H1 (cell line): ENCODE measurements around the gene ZBTB20. TPM values are rescaled to one million over a fixed set of nuclear protein-coding genes. Genes with fewer than 3 reads are reported as not detected.

Experiments
- CTCF ChIA-PET: fragments of 300-600 bp; sonication (Branson Sonifier 250); formaldehyde crosslinking; loops from one replicate; lab custom pipeline; 2021; ENCODE audit not compliant: partially characterized antibody; lab: Charles Lee
- POLR2A ChIA-PET: fragments of 300-600 bp; sonication (Branson Sonifier 250); formaldehyde crosslinking; loops from one replicate; lab custom pipeline; 2021; ENCODE audit warnings: inconsistent platforms; ENCODE audit not compliant: partially characterized antibody; lab: Charles Lee
- DNase-seq, 2 experiments: peaks; one replicate each; pipeline versions ENCODE4 v3.0.0 to v3.0.0-alpha.2; 2010 to 2022; ENCODE audit warnings: low spot score in 2 of 2, low read depth in 1 of 2, mixed read lengths in 1 of 2
- FAIRE-seq: peaks from 2 replicates; lab custom pipeline; 2011; peaks lifted over from hg19 to GRCh38; lab: Jason Lieb, UNC
- H2AFZ ChIP-seq: 2 replicates; pipeline ENCODE4 v1.8.1; 2012; ENCODE audit warnings: low read length, inconsistent platforms
- H2AK5ac ChIP-seq: 2 replicates; pipeline ENCODE4 v1.6.1; 2013; ENCODE audit warnings: low read depth, low read length
- H2BK120ac ChIP-seq: replicated peaks from 2 replicates; pipeline ENCODE3; 2013; ENCODE audit warnings: low read depth, low read length, inconsistent platforms
- H2BK12ac ChIP-seq: 2 replicates; pipeline ENCODE4 v1.6.1; 2013; ENCODE audit warnings: low read depth, low read length
- H2BK15ac ChIP-seq: 2 replicates; pipeline ENCODE4 v1.6.1; 2013; ENCODE audit warnings: low read length
- H2BK20ac ChIP-seq: 2 replicates; pipeline ENCODE4 v1.6.1; 2013; ENCODE audit warnings: low read length
- H2BK5ac ChIP-seq: 2 replicates; pipeline ENCODE4 v1.6.1; 2013; ENCODE audit warnings: low read depth, low read length
- H3K14ac ChIP-seq: 2 replicates; pipeline ENCODE4 v1.6.1; 2013; ENCODE audit warnings: inconsistent platforms; ENCODE audit not compliant: insufficient read length
- H3K18ac ChIP-seq: 2 replicates; pipeline ENCODE4 v1.6.1; 2013; ENCODE audit warnings: low read length; ENCODE audit errors: extremely low read depth
- H3K23ac ChIP-seq: 2 replicates; pipeline ENCODE4 v1.6.1; 2013; ENCODE audit warnings: inconsistent platforms; ENCODE audit not compliant: insufficient read length
- H3K23me2 ChIP-seq: 2 replicates; pipeline ENCODE4 v1.6.1; 2013; ENCODE audit warnings: low read depth, low read length
- H3K27ac ChIP-seq: 2 replicates; pipeline ENCODE4 v1.6.1; 2011; ENCODE audit warnings: low read depth, low read length, inconsistent platforms
- H3K27me3 ChIP-seq, 4 experiments: replicated peaks in 1 of 4; 1 replicate in 1 of 4; 2 replicates in 3 of 4; pipeline versions ENCODE4 v1.6.1 to v1.8.1; 2011 to 2013; ENCODE audit warnings: low read length in 3 of 4, mild to moderate bottlenecking in 3 of 4, inconsistent platforms in 2 of 4, mixed read lengths in 2 of 4, moderate library complexity in 1 of 4; ENCODE audit not compliant: control insufficient read depth in 3 of 4, insufficient read depth in 3 of 4; ENCODE audit errors: extremely low read depth in 1 of 4
- H3K36me3 ChIP-seq, 4 experiments: 2 replicates each; pipeline versions ENCODE4 v1.6.1 to v1.8.1; 2011 to 2013; ENCODE audit warnings: mild to moderate bottlenecking in 4 of 4, low read length in 3 of 4, moderate library complexity in 2 of 4, control low read depth in 1 of 4, inconsistent platforms in 1 of 4; ENCODE audit not compliant: insufficient read depth in 4 of 4, control insufficient read depth in 2 of 4
- H3K4ac ChIP-seq: replicated peaks from 2 replicates; pipeline ENCODE3; 2013; ENCODE audit warnings: low read length, low read depth, mixed read lengths, inconsistent platforms; ENCODE audit not compliant: insufficient read length
- H3K4me1 ChIP-seq, 4 experiments: replicated peaks in 1 of 4; 1 replicate in 1 of 4; 2 replicates in 3 of 4; pipeline versions ENCODE4 v1.6.1 to v1.8.1; 2011 to 2013; ENCODE audit warnings: low read length in 3 of 4, inconsistent platforms in 2 of 4, mixed read lengths in 1 of 4; ENCODE audit not compliant: insufficient read depth in 4 of 4, control insufficient read depth in 3 of 4
- H3K4me2 ChIP-seq, 2 experiments: 2 replicates each; pipeline versions ENCODE4 v1.6.1 to v1.8.1; 2011 to 2013; ENCODE audit warnings: low read depth in 2 of 2, low read length in 2 of 2, control low read depth in 1 of 2, inconsistent platforms in 1 of 2, mild to moderate bottlenecking in 1 of 2; ENCODE audit not compliant: insufficient read depth in 1 of 2
- H3K4me3 ChIP-seq, 4 experiments: fragments of 200-600, 300-600 bp in 1 of 4; sonication (generic), shearing (Covaris generic), sonication (Bioruptor Twin) in 1 of 4; 2 replicates each; pipeline versions ENCODE4 v1.5.1 to v1.8.1; 2011 to 2016; ENCODE audit warnings: low read length in 4 of 4, low read depth in 3 of 4, control low read depth in 2 of 4, inconsistent platforms in 2 of 4, mild to moderate bottlenecking in 2 of 4, mixed read lengths in 1 of 4, moderate library complexity in 1 of 4; ENCODE audit not compliant: insufficient read depth in 2 of 4; ENCODE audit errors: extremely low read depth in 1 of 4
- H3K56ac ChIP-seq: replicated peaks from 2 replicates; pipeline ENCODE3; 2013; ENCODE audit warnings: low read depth, mild to moderate bottlenecking, mixed read lengths, low read length, inconsistent platforms; ENCODE audit not compliant: insufficient read length
- H3K79me1 ChIP-seq: 2 replicates; pipeline ENCODE4 v1.6.1; 2013; ENCODE audit warnings: low read depth, low read length, control low read depth
- H3K79me2 ChIP-seq, 2 experiments: 2 replicates each; pipeline versions ENCODE4 v1.6.1 to v1.8.1; 2012 to 2013; ENCODE audit warnings: low read length in 2 of 2, mild to moderate bottlenecking in 2 of 2, inconsistent platforms in 1 of 2; ENCODE audit not compliant: insufficient read depth in 2 of 2, control insufficient read depth in 1 of 2
- H3K9ac ChIP-seq, 4 experiments: replicated peaks in 1 of 4; 1 replicate in 1 of 4; 2 replicates in 3 of 4; pipeline versions ENCODE4 v1.6.1 to v1.8.1; 2011 to 2013; ENCODE audit warnings: low read depth in 3 of 4, low read length in 3 of 4, control low read depth in 2 of 4, mild to moderate bottlenecking in 2 of 4, moderate library complexity in 2 of 4, inconsistent platforms in 1 of 4; ENCODE audit errors: extremely low read depth in 1 of 4
- H3K9me3 ChIP-seq, 2 experiments: 2 replicates each; pipeline versions ENCODE4 v1.6.1 to v1.8.1; 2012 to 2013; ENCODE audit warnings: mild to moderate bottlenecking in 2 of 2, moderate library complexity in 2 of 2, control low read depth in 1 of 2, inconsistent platforms in 1 of 2, low read depth in 1 of 2, low read length in 1 of 2, mixed read lengths in 1 of 2; ENCODE audit not compliant: insufficient read depth in 2 of 2
- H4K20me1 ChIP-seq, 2 experiments: replicated peaks in 1 of 2; 2 replicates each; pipeline versions ENCODE3 to v1.8.1; 2011 to 2013; ENCODE audit warnings: inconsistent platforms in 2 of 2, low read length in 2 of 2, mild to moderate bottlenecking in 1 of 2; ENCODE audit not compliant: insufficient read depth in 2 of 2, control insufficient read depth in 1 of 2
- H4K5ac ChIP-seq: 2 replicates; pipeline ENCODE4 v1.6.1; 2013; ENCODE audit warnings: low read length, low read depth, mixed read lengths, inconsistent platforms; ENCODE audit not compliant: insufficient read length
- H4K8ac ChIP-seq: 2 replicates; pipeline ENCODE4 v1.8.0; 2013; ENCODE audit warnings: mild to moderate bottlenecking, moderate library complexity, low read length, inconsistent platforms; ENCODE audit not compliant: insufficient read depth; ENCODE audit errors: extremely low read depth
- H4K91ac ChIP-seq: replicated peaks from 2 replicates; pipeline ENCODE3; 2013; ENCODE audit warnings: low read length, mixed read lengths, inconsistent platforms; ENCODE audit not compliant: insufficient read length
- CBX8 ChIP-seq: fragments of 300-800, 300-1000 bp; sonication (generic); IDR thresholded peaks from 2 replicates; pipeline ENCODE4 v1.7.1; 2016; ENCODE audit warnings: low read depth, low read length, borderline replicate concordance
- HDAC6 ChIP-seq: IDR thresholded peaks from one replicate; pipeline ENCODE4 v1.7.1; 2012; ENCODE audit warnings: low read depth, mild to moderate bottlenecking, inconsistent platforms, low read length, moderate library complexity
- POU5F1 ChIP-seq: IDR thresholded peaks from 2 replicates; pipeline ENCODE4 v1.6.1; 2011; ENCODE audit warnings: low read depth, mild to moderate bottlenecking, low read length, moderate library complexity
- TBP ChIP-seq: IDR thresholded peaks from 2 replicates; pipeline ENCODE4 v1.6.1; 2011; ENCODE audit warnings: low read depth, low read length, improper control_type of control experiment
- TCF12 ChIP-seq: IDR thresholded peaks from 2 replicates; pipeline ENCODE4 v1.6.1; 2011; ENCODE audit warnings: low read depth, mild to moderate bottlenecking, low read length
- WGBS, 2 experiments: shearing (Covaris generic) in 1 of 2; methylation state at CpG; one replicate each; pipeline versions ENCODE4 v1.1.6 to v1.1.7; 2013 to 2015; ENCODE audit warnings: low lambda C conversion rate in 2 of 2, mixed read lengths in 2 of 2, inconsistent platforms in 1 of 2, low coverage in 1 of 2, missing lambda C conversion rate in 1 of 2; ENCODE audit not compliant: insufficient replicate concordance in 2 of 2, insufficient coverage in 1 of 2, insufficient read length in 1 of 2; ENCODE audit errors: extremely low coverage in 1 of 2, missing lambda C conversion rate in 1 of 2; 5-methylcytosine and 5-hydroxymethylcytosine counted together
- polyA plus RNA-seq, 7 experiments: library from polyadenylated mRNA; depleted of rRNA in 3 of 7; stranded (reverse) in 5 of 7; unstranded in 2 of 7; fragments of >200 nt in 5 of 7; fragments of 200-250 nt in 2 of 7; gene quantifications; 1 replicate in 5 of 7; 2 replicates in 1 of 7; 4 replicates in 1 of 7; pipeline versions ENCODE4 v1.2.1 to v1.2.3, GENCODE V29; 2011 to 2013; ENCODE audit warnings: missing spikeins in 2 of 7, mixed read lengths in 2 of 7
- total RNA-seq: library from RNA; stranded (reverse); fragmentation: NEBNext Ultra II Directional; extraction: Animal tissue kit (Norgen Biotek cat#: 25700); gene quantifications from 2 replicates; pipeline ENCODE4 v1.2.1, GENCODE V29; 2021

ZBTB20 gene
- total and polyA plus RNA-seq, 2 of the 8 experiments (the other 6 are each of a cell fraction or from before 2014, with no cell fraction given) = 0.35 to 1.3 TPM

DNA sequence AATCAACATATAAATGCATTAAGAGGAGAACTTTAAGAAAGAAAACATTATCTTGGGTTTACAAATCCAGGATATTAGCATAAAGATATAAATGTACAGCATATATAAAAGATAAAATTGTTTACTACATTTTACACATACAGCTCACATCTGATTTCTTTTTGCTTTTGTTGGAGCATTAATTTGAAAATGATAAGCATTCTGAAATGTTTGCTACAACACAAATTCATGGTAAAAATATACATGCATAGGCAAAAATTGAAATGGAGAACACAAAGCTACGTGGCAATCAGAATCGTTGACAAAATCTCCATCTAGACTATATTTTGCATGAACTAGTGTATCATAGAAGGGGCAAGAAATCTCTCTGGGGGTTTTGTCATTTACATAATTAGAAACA lies 694.2 kb downstream of the ZBTB20 start:
- Histone ChIP-seq H3K23ac (no peak overlapping the region), H3K18ac (no peak overlapping the region), H3K9me3 (no peaks in the 10 kb centered on the region), H3K9ac (no peak overlapping the region), H4K8ac (no peak overlapping the region), H3K4me2 (no peak overlapping the region), H4K5ac (no peak overlapping the region), H3K79me2 (no peaks in the 10 kb centered on the region), H4K91ac (no peak overlapping the region), H3K4me3 (no peak overlapping the region), H2BK15ac (no peak overlapping the region), H3K23me2 (peaks cover 4% of the 10 kb centered on the region), H2BK5ac (no peak overlapping the region), H4K20me1 (no peaks in the 10 kb centered on the region), H3K27me3 (no peaks in the 10 kb centered on the region), H3K79me1 (no peaks in the 10 kb centered on the region), H3K14ac (no peak overlapping the region), H3K4me1 (no peaks in the 10 kb centered on the region), H3K4ac (no peak overlapping the region), H2BK20ac (no peak overlapping the region), H3K27ac (no peak overlapping the region), H2BK12ac (no peak overlapping the region), H2BK120ac (no peak overlapping the region), H2AFZ (no peak overlapping the region), H2AK5ac (no peak overlapping the region), H3K56ac (no peak overlapping the region), H3K36me3 (no peaks in the 10 kb centered on the region)
- ChIA-PET CTCF (interaction anchor here (0.7 kb wide), 2 partner anchors 10 to 67 kb away, joined by 3 to 4 read pairs; no protein-coding TSS in a partner anchor), POLR2A (no interaction called here)
- DNase-seq = no peak
- 77% methylated on average over 2 of the region's 2 CpGs; no CpG with 5 or more reads in 1 of the 2 experiments for WGBS, 2 experiments
- TF ChIP-seq TCF12 (no peak), POU5F1 (no peak), HDAC6 (no peak), CBX8 (no peak), TBP (no peak)
- no peak for FAIRE-seq
